ENCODE data around the gene SP2.

- no peak for TF ChIP-seq JUND (IDR thresholded peaks at IDR 0.05; ENCODE audit: low read length)
- TF ChIP-seq CTCF (IDR thresholded peaks at IDR 0.05; ENCODE audit: control extremely low read depth in 1 of 3, insufficient read depth in 1 of 3, low read depth in 1 of 3, low read length in 3 of 3): no peak
- TF ChIP-seq KDM4A (IDR thresholded peaks at IDR 0.05; ENCODE audit: low read depth, low read length, severe bottlenecking): no peak
- TF ChIP-seq KDM1A (IDR thresholded peaks at IDR 0.05; ENCODE audit: borderline replicate concordance, low read length): no peak
- TF ChIP-seq TAF1 (IDR thresholded peaks at IDR 0.05; ENCODE audit: low read depth, low read length): no peak
- no peak for TF ChIP-seq CEBPB (IDR thresholded peaks at IDR 0.05; ENCODE audit: low read depth, low read length)
These were observed 68.8 kb downstream of the SP2 start for GRCh38 chr17:47964856-47965255.
